ENCODE results near the gene POMGNT2. TPM values are rescaled to one million over a fixed set of nuclear protein-coding genes. Genes with fewer than 3 reads are reported as not detected.

The POMGNT2 gene
- total RNA-seq, 4 donors from 2014 or later: 16.5 to 27.6 (median 23.5) TPM

- H3K4me3 ChIP-seq (ENCODE audit: low read depth, poor library complexity, severe bottlenecking): no peak overlapping the region
- TF ChIP-seq POLR2A (IDR thresholded peaks at IDR 0.05) (no peak), CTCF (IDR thresholded peaks at IDR 0.05) (no peak)
- intact Hi-C loops (cut with DNase I; ENCODE audit: low total_unique reads): no loop called here
- no peak for DNase-seq (ENCODE audit: low spot score in 2 of 2)
- 82 to 89% methylated on average over 3 of the region's 3 CpGs for WGBS, 2 donors
These were observed 7.8 kb upstream of the POMGNT2 start for GRCh38 chr3:43113671-43114070.

GRCh38 chr3:43106293-43106628 is 382 bp upstream of the POMGNT2 start:
- TF ChIP-seq CTCF (IDR thresholded peaks at IDR 0.05) (no peak), POLR2A (IDR thresholded peaks at IDR 0.05) (no peak)
- WGBS, 2 donors: 19 to 26% methylated on average over 6 of the region's 6 CpGs
- intact Hi-C loops (cut with DNase I; ENCODE audit: low total_unique reads): no loop called here
- no peak overlapping the region for H3K4me3 ChIP-seq (ENCODE audit: low read depth, poor library complexity, severe bottlenecking)
- DNase-seq (ENCODE audit: low spot score in 2 of 2): no peak

- no peak for DNase-seq (ENCODE audit: low spot score in 2 of 2)
- WGBS, 2 donors: 53 to 56% methylated on average over 21 to 26 of the region's 33 CpGs
- TF ChIP-seq POLR2A (IDR thresholded peaks at IDR 0.05): no peak
- no peak for TF ChIP-seq CTCF (IDR thresholded peaks at IDR 0.05)
- H3K4me3 ChIP-seq (ENCODE audit: low read depth, poor library complexity, severe bottlenecking): no peak overlapping the region
- intact Hi-C loops (cut with DNase I; ENCODE audit: low total_unique reads): no loop called here
These were observed 951 bp downstream of the POMGNT2 start for GRCh38 chr3:43104660-43105595.

- 62 to 92% methylated on average over 3 of the region's 3 CpGs for WGBS, 2 donors
- H3K4me3 ChIP-seq (ENCODE audit: low read depth, poor library complexity, severe bottlenecking): no peak overlapping the region
- no peak for DNase-seq (ENCODE audit: low spot score in 2 of 2)
- no peak for TF ChIP-seq POLR2A (IDR thresholded peaks at IDR 0.05)
- no peak for TF ChIP-seq CTCF (IDR thresholded peaks at IDR 0.05)
- intact Hi-C loops (cut with DNase I; ENCODE audit: low total_unique reads): no loop called here
These were observed 1.8 kb downstream of the POMGNT2 start for GRCh38 chr3:43104039-43104438.

GRCh38 chr3:43102773-43103480 is 3.0 kb downstream of the POMGNT2 start:
- 81 to 87% methylated on average over 2 of the region's 2 CpGs for WGBS, 2 donors
- DNase-seq (ENCODE audit: low spot score in 2 of 2): no peak
- intact Hi-C loops (cut with DNase I; ENCODE audit: low total_unique reads): no loop called here

More at GRCh38 chr3:43102773-43103480, 3.0 kb downstream of the POMGNT2 start:
- H3K4me3 ChIP-seq (ENCODE audit: low read depth, poor library complexity, severe bottlenecking): no peak overlapping the region
- no peak for TF ChIP-seq POLR2A (IDR thresholded peaks at IDR 0.05)
- TF ChIP-seq CTCF (IDR thresholded peaks at IDR 0.05): no peak
